Right lobe of liver (tissue), 4 donors: ENCODE measurements around the gene NAV2.

Experiments used
- CTCF ChIP-seq, 4 donors: fragments of 200-600 bp in 3 of 4; fragments of 450-650 bp in 1 of 4; IDR thresholded peaks; one replicate each; pipeline versions ENCODE4 v1.5.1 to v1.8.0; 2016 to 2022; ENCODE audit warnings: antibody characterized with exemption in 4 of 4, mild to moderate bottlenecking in 2 of 4
- POLR2A ChIP-seq: fragments of 450-650 bp; IDR thresholded peaks from one replicate; pipeline ENCODE4 v1.6.1; 2017; ENCODE audit warnings: antibody characterized with exemption, mild to moderate bottlenecking
- donor health status: DM: no; HTN: no; CAD: no.
- donor health status: DM: no; HTN: no; CAD: no.
- donor health status: DM: no; HTN: yes; CAD: no.

- no peak for TF ChIP-seq CTCF (IDR thresholded peaks at IDR 0.05)
- TF ChIP-seq POLR2A, result no peak
Observed at GRCh38 chr11:19929147-19929546, 216.5 kb downstream of the NAV2 start.
